IMR-90 (cell line): ENCODE measurements around the gene TMEM248. TPM values are rescaled to one million over a fixed set of nuclear protein-coding genes. Genes with fewer than 3 reads are reported as not detected.

Source experiments
- ATAC-seq: fragments of 200-7000 bp; cut with Tn5 transposase; 2 replicates; pipeline ENCODE4 v1.9.1; 2020; ENCODE audit warnings: low read depth, mild to moderate bottlenecking, moderate library complexity
- BruUV-seq: library from RNA; stranded (reverse); fragments of 400-500 nt; replicated peaks from 2 replicates; lab custom pipeline; 2021; lab: Mats Ljungman, UMichigan
- CTCF ChIA-PET: fragments of 300-600 bp; formaldehyde crosslinking; extraction: SDS; loops from one replicate; lab custom pipeline; 2021; ENCODE audit warnings: antibody characterized with exemption; lab: Yijun Ruan, JAX
- POLR2A ChIA-PET: fragments of 300-600 bp; sonication (Branson Sonifier 250); formaldehyde crosslinking; loops from one replicate; lab custom pipeline; 2022; ENCODE audit warnings: antibody characterized with exemption; ENCODE audit not compliant: unreplicated experiment; lab: Charles Lee
- DNase-seq: peaks from one replicate; pipeline ENCODE4 v3.0.0; 2013
- H2AFZ ChIP-seq: replicated peaks from 2 replicates; pipeline ENCODE3; 2013; ENCODE audit warnings: low read length, mild to moderate bottlenecking; ENCODE audit not compliant: poor library complexity
- H2AK5ac ChIP-seq: 2 replicates; pipeline ENCODE4 v1.6.1; 2013; ENCODE audit warnings: low read depth, low read length, inconsistent platforms
- H2AK9ac ChIP-seq: replicated peaks from 2 replicates; pipeline ENCODE3; 2013; ENCODE audit warnings: mild to moderate bottlenecking, low read depth, low read length, moderate library complexity; ENCODE audit not compliant: poor library complexity
- H2BK120ac ChIP-seq: 2 replicates; pipeline ENCODE4 v1.6.1; 2013; ENCODE audit warnings: low read depth, low read length, inconsistent platforms
- H2BK15ac ChIP-seq: 3 replicates; pipeline ENCODE4 v1.6.1; 2013; ENCODE audit warnings: low read depth, low read length, inconsistent platforms
- H2BK20ac ChIP-seq: 2 replicates; pipeline ENCODE4 v1.6.1; 2013; ENCODE audit warnings: low read depth, mild to moderate bottlenecking, inconsistent platforms, low read length, moderate library complexity
- H2BK5ac ChIP-seq: 2 replicates; pipeline ENCODE4 v1.6.1; 2013; ENCODE audit warnings: mild to moderate bottlenecking, low read depth, low read length, inconsistent platforms; ENCODE audit not compliant: poor library complexity, severe bottlenecking
- H3K14ac ChIP-seq: replicated peaks from 2 replicates; pipeline ENCODE4 v1.6.1; 2013; ENCODE audit warnings: low read depth, low read length, inconsistent platforms
- H3K18ac ChIP-seq: 2 replicates; pipeline ENCODE4 v1.6.1; 2013; ENCODE audit warnings: low read depth, low read length, control low read depth
- H3K23ac ChIP-seq: 2 replicates; pipeline ENCODE4 v1.6.1; 2013; ENCODE audit warnings: low read depth, low read length, inconsistent platforms
- H3K27ac ChIP-seq: 2 replicates; pipeline ENCODE4 v1.5.1; 2013; ENCODE audit warnings: mild to moderate bottlenecking, control low read depth, low read length; ENCODE audit not compliant: insufficient read depth
- H3K27me3 ChIP-seq: 2 replicates; pipeline ENCODE4 v1.6.1; 2013; ENCODE audit warnings: low read length; ENCODE audit not compliant: control insufficient read depth, insufficient read depth
- H3K36me3 ChIP-seq: 2 replicates; pipeline ENCODE4 v1.6.1; 2013; ENCODE audit warnings: low read length, mixed read lengths; ENCODE audit not compliant: control insufficient read depth, insufficient read depth
- H3K4ac ChIP-seq: 2 replicates; pipeline ENCODE4 v1.6.1; 2013; ENCODE audit warnings: low read depth, low read length, inconsistent platforms
- H3K4me1 ChIP-seq: 2 replicates; pipeline ENCODE4 v1.6.1; 2013; ENCODE audit warnings: low read length, mixed read lengths; ENCODE audit not compliant: control insufficient read depth, insufficient read depth
- H3K4me2 ChIP-seq: 2 replicates; pipeline ENCODE4 v1.6.1; 2013; ENCODE audit warnings: low read depth, mild to moderate bottlenecking, control low read depth, low read length, moderate library complexity
- H3K4me3 ChIP-seq: 2 replicates; pipeline ENCODE4 v1.5.1; 2013; ENCODE audit warnings: low read depth, mild to moderate bottlenecking, control low read depth, low read length, moderate library complexity; ENCODE audit not compliant: insufficient read depth
- H3K56ac ChIP-seq: 2 replicates; pipeline ENCODE4 v1.6.1; 2013; ENCODE audit warnings: low read length, inconsistent platforms; ENCODE audit not compliant: insufficient read depth; ENCODE audit errors: extremely low read depth
- H3K79me1 ChIP-seq, 2 experiments: 2 replicates each; pipeline ENCODE4 v1.6.1; 2013; ENCODE audit warnings: low read length in 2 of 2, inconsistent platforms in 1 of 2, low read depth in 1 of 2
- H3K9ac ChIP-seq: 2 replicates; pipeline ENCODE4 v1.6.1; 2013; ENCODE audit warnings: low read depth, low read length, control low read depth
- H3K9me1 ChIP-seq: 2 replicates; pipeline ENCODE4 v1.6.1; 2013; ENCODE audit warnings: low read length, inconsistent platforms; ENCODE audit not compliant: insufficient read depth
- H3K9me3 ChIP-seq: 2 replicates; pipeline ENCODE4 v1.6.1; 2013; ENCODE audit warnings: low read length; ENCODE audit not compliant: control insufficient read depth, insufficient read depth
- H4K20me1 ChIP-seq: 2 replicates; pipeline ENCODE4 v1.6.1; 2013; ENCODE audit warnings: low read length, inconsistent platforms; ENCODE audit not compliant: insufficient read depth
- H4K5ac ChIP-seq: 2 replicates; pipeline ENCODE4 v1.6.1; 2013; ENCODE audit warnings: mild to moderate bottlenecking, low read depth, low read length, control low read depth
- H4K8ac ChIP-seq, 2 experiments: 2 replicates each; pipeline ENCODE4 v1.6.1; 2013; ENCODE audit warnings: low read depth in 2 of 2, low read length in 2 of 2, control low read depth in 1 of 2, inconsistent platforms in 1 of 2
- H4K91ac ChIP-seq: 2 replicates; pipeline ENCODE4 v1.6.1; 2013; ENCODE audit warnings: low read depth, low read length, inconsistent platforms; ENCODE audit not compliant: insufficient read depth
- MXI1 ChIP-seq: IDR thresholded peaks from 2 replicates; pipeline ENCODE4 v1.6.1; 2012; ENCODE audit warnings: low read depth, mild to moderate bottlenecking, low read length, moderate library complexity, borderline replicate concordance
- NFE2L2 ChIP-seq: fragments of 150-350 bp; IDR thresholded peaks from 2 replicates; pipeline ENCODE4 v1.6.1; 2016; ENCODE audit warnings: low read depth, mild to moderate bottlenecking, low read length
- POLR2A ChIP-seq: IDR thresholded peaks from 2 replicates; pipeline ENCODE4 v1.6.1; 2012; ENCODE audit warnings: mild to moderate bottlenecking, low read depth, low read length
- RCOR1 ChIP-seq: IDR thresholded peaks from 2 replicates; pipeline ENCODE4 v1.6.1; 2012; ENCODE audit warnings: mild to moderate bottlenecking, low read length, improper control_type of control experiment; ENCODE audit not compliant: insufficient replicate concordance
- WGBS, 2 experiments: methylation state at CpG; one replicate each; pipeline versions ENCODE4 v1.1.5 to v1.1.7; 2013; ENCODE audit warnings: missing lambda C conversion rate in 2 of 2; ENCODE audit not compliant: insufficient read length in 1 of 2; ENCODE audit errors: extremely low coverage in 2 of 2; 5-methylcytosine and 5-hydroxymethylcytosine counted together
- dilution Hi-C: fragments of 300-500 bp; cut with HindIII; formaldehyde crosslinking; loops from one replicate; pipeline ENCODE4 v1.14.3; 2018; ENCODE audit warnings: low sequenced_read_pairs; ENCODE audit not compliant: unreplicated experiment
- in situ Hi-C: fragments of 300-500 bp; cut with MboI; formaldehyde crosslinking; loops from 3 replicates; pipeline ENCODE4 v1.14.3; 2019; ENCODE audit warnings: low sequenced_read_pairs, inconsistent platforms, mixed read lengths
- intact Hi-C: fragments of 100-400 bp; cut with micrococcal nuclease; formaldehyde crosslinking; loops from 2 replicates; pipeline ENCODE4 v1.10.0; 2022
- polyA plus RNA-seq, 3 experiments: library from polyadenylated mRNA; depleted of rRNA; stranded (reverse); fragments of >200 nt; gene quantifications; 2 replicates each; pipeline ENCODE4 v1.2.3, GENCODE V29; 2012; ENCODE audit warnings: low replicate concordance in 1 of 3
- total RNA-seq: library from RNA; depleted of rRNA; stranded (reverse); fragments of >200 nt; gene quantifications from 2 replicates; pipeline ENCODE4 v1.2.3, GENCODE V29; 2012

The TMEM248 gene
- total and polyA plus RNA-seq, 2 of the 4 experiments (the other 2 are of a cell fraction), result 103 to 175 TPM

GRCh38 chr7:66960192-66960591 lies 39.2 kb downstream of the TMEM248 start (continued):
- TF ChIP-seq MXI1 (no peak), RCOR1 (no peak), NFE2L2 (no peak)

- Histone ChIP-seq H3K4me2 (no peak overlapping the region), H4K91ac (no peak overlapping the region), H2AK5ac (no peak overlapping the region), H3K23ac (no peak overlapping the region), H2BK20ac (no peak overlapping the region), H3K9me3 (no peaks in the 10 kb centered on the region), H3K14ac (no peak overlapping the region), H2AFZ (no peak overlapping the region), H3K79me1 (peaks cover 0 to 14% of the 10 kb centered on the region in 2 experiments; a peak in 3 of 4 replicates), H3K56ac (no peak overlapping the region), H4K20me1 (no peaks in the 10 kb centered on the region), H3K36me3 (peaks cover 30% of the 10 kb centered on the region), H4K8ac (no peak overlapping the region), H3K18ac (no peak overlapping the region), H3K9me1 (peaks cover 3% of the 10 kb centered on the region; the same call in 1 of the 2 replicates), H3K4ac (no peak overlapping the region), H2BK15ac (no peak overlapping the region), H2AK9ac (no peak overlapping the region), H3K27ac (no peak overlapping the region), H4K5ac (no peak overlapping the region), H3K9ac (no peak overlapping the region), H3K4me3 (no peak overlapping the region), H3K4me1 (no peaks in the 10 kb centered on the region), H3K27me3 (no peaks in the 10 kb centered on the region), H2BK120ac (no peak overlapping the region), H2BK5ac (no peak overlapping the region)
- POLR2A ChIA-PET, result no interaction called here
- in situ Hi-C loops, result no loop called here
- dilution Hi-C loops, result no loop called here
- intact Hi-C loops, result no loop called here
- WGBS, 2 experiments, result 90% methylated on average over 2 of the region's 5 CpGs; no CpG with 5 or more reads in 1 of the 2 experiments
- no TSS peak for BruUV-seq
- CTCF ChIA-PET, result no interaction called here
- ATAC-seq, result no peak
- no peak for DNase-seq
- TF ChIP-seq RCOR1 (no peak), POLR2A (no peak)
These were observed 40.1 kb downstream of the TMEM248 start for GRCh38 chr7:66961096-66961495.
